GM18951 (cell line): ENCODE measurements around the gene CBL.

Source experiments
- POLR2A ChIP-seq: IDR thresholded peaks from 4 replicates; pipeline ENCODE4 v1.6.1; 2011; ENCODE audit warnings: mild to moderate bottlenecking; ENCODE audit not compliant: insufficient read length, insufficient read depth; ENCODE audit errors: extremely low read depth
- in situ Hi-C: fragments of 300-500 bp; cut with MboI; formaldehyde crosslinking; loops from one replicate; pipeline ENCODE4 v1.12.0; 2022; ENCODE audit warnings: low sequenced_read_pairs, mixed read lengths, inconsistent platforms; ENCODE audit not compliant: unreplicated experiment

CBL gene

GRCh38 chr11:119342362-119343130 lies 136.4 kb downstream of the CBL start:
- in situ Hi-C loops, result no loop called here
- no peak for TF ChIP-seq POLR2A

- in situ Hi-C loops, result no loop called here
- no peak for TF ChIP-seq POLR2A
These were observed 137.6 kb downstream of the CBL start for GRCh38 chr11:119343726-119344125.

GRCh38 chr11:119344291-119345010 lies 138.3 kb downstream of the CBL start:
- in situ Hi-C loops, result no loop called here
- TF ChIP-seq POLR2A, result no peak

GRCh38 chr11:119345685-119346084 lies 139.5 kb downstream of the CBL start:
- in situ Hi-C loops, result no loop called here
- TF ChIP-seq POLR2A, result no peak

- in situ Hi-C loops, result no loop called here
- no peak for TF ChIP-seq POLR2A
These were observed 140.5 kb downstream of the CBL start, which contains the start of gene MFRP for GRCh38 chr11:119346605-119347004. Gene MFRP (minus strand): TSS chr11:119346705. CDS start chr11:119346513, 192 bp downstream.

GRCh38 chr11:119347242-119347641 lies 141.1 kb downstream of the CBL start:
- in situ Hi-C loops, result no loop called here
- no peak for TF ChIP-seq POLR2A

- in situ Hi-C loops, result no loop called here
- TF ChIP-seq POLR2A, result no peak
These were observed 141.9 kb downstream of the CBL start for GRCh38 chr11:119347940-119348605.

- in situ Hi-C loops, result no loop called here
- no peak for TF ChIP-seq POLR2A
These were observed 144.2 kb downstream of the CBL start for GRCh38 chr11:119350302-119350701.

GRCh38 chr11:119351232-119351631 lies 145.1 kb downstream of the CBL start:
- in situ Hi-C loops, result no loop called here

GRCh38 chr11:119352857-119353260 lies 146.7 kb downstream of the CBL start:
- TF ChIP-seq POLR2A, result no peak
- in situ Hi-C loops, result no loop called here

More at GRCh38 chr11:119351232-119351631, 145.1 kb downstream of the CBL start:
- TF ChIP-seq POLR2A, result no peak

- TF ChIP-seq POLR2A, result no peak
- in situ Hi-C loops, result loop anchor here (5.0 kb wide), 1 partner anchor 117 kb away; no protein-coding TSS in a partner anchor
These were observed 149.1 kb downstream of the CBL start for GRCh38 chr11:119355091-119355843.

- in situ Hi-C loops, result loop anchor here (5.0 kb wide), 1 partner anchor 116 kb away; no protein-coding TSS in a partner anchor
- no peak for TF ChIP-seq POLR2A
These were observed 150.4 kb downstream of the CBL start for GRCh38 chr11:119356349-119357031.

- TF ChIP-seq POLR2A, result no peak
- in situ Hi-C loops, result loop anchor here (5.0 kb wide), 1 partner anchor 115 kb away; no protein-coding TSS in a partner anchor
These were observed 150.9 kb downstream of the CBL start for GRCh38 chr11:119357074-119357473.
